Keratinocyte (primary cell): Measurements from ENCODE around the gene PYCR2. TPM values are rescaled to one million over a fixed set of nuclear protein-coding genes. Genes with fewer than 3 reads are reported as not detected.

Experiments
- DNase-seq: peaks from one replicate; pipeline ENCODE4 v3.0.0-alpha.2; 2011; ENCODE audit warnings: low read depth, missing footprints, low spot score
- FAIRE-seq: peaks from 2 replicates; lab custom pipeline; 2011; peaks lifted over from hg19 to GRCh38; lab: Jason Lieb, UNC
- H2AFZ ChIP-seq: 2 replicates; pipeline ENCODE4 v1.6.0; 2012; ENCODE audit warnings: low read length, control low read depth, inconsistent platforms; ENCODE audit not compliant: control insufficient read depth
- H3K27ac ChIP-seq: 2 replicates; pipeline ENCODE4 v1.5.1; 2011; ENCODE audit warnings: low read length; ENCODE audit not compliant: control insufficient read depth, insufficient read depth
- H3K27me3 ChIP-seq: 3 replicates; pipeline ENCODE4 v1.6.0; 2011; ENCODE audit warnings: low read length; ENCODE audit not compliant: control insufficient read depth, insufficient read depth; ENCODE audit errors: extremely low read depth
- H3K36me3 ChIP-seq, 2 experiments: 2 replicates in 1 of 2; 3 replicates in 1 of 2; pipeline ENCODE4 v1.5.1; 2011; ENCODE audit warnings: low read length in 2 of 2, mild to moderate bottlenecking in 1 of 2; ENCODE audit not compliant: control insufficient read depth in 2 of 2, insufficient read depth in 2 of 2; ENCODE audit errors: extremely low read depth in 1 of 2
- H3K4me1 ChIP-seq: 3 replicates; pipeline ENCODE4 v1.5.1; 2011; ENCODE audit warnings: low read length; ENCODE audit not compliant: control insufficient read depth, insufficient read depth; ENCODE audit errors: extremely low read depth
- H3K4me2 ChIP-seq: 3 replicates; pipeline ENCODE4 v1.6.0; 2011; ENCODE audit warnings: low read depth, low read length; ENCODE audit not compliant: control insufficient read depth, insufficient read depth; ENCODE audit errors: extremely low read depth
- H3K4me3 ChIP-seq, 3 experiments: fragments of 200-600 bp in 1 of 3; sonication (generic) in 1 of 3; 2 replicates in 2 of 3; 3 replicates in 1 of 3; pipeline ENCODE4 v1.5.1; 2011 to 2016; ENCODE audit warnings: low read length in 3 of 3, mild to moderate bottlenecking in 3 of 3, control low read depth in 2 of 3, inconsistent platforms in 1 of 3, low read depth in 1 of 3, mixed read lengths in 1 of 3, mixed run types in 1 of 3, moderate library complexity in 1 of 3; ENCODE audit not compliant: control insufficient read depth in 2 of 3, insufficient read depth in 2 of 3; ENCODE audit errors: extremely low read depth in 1 of 3
- H3K79me2 ChIP-seq: 2 replicates; pipeline ENCODE4 v1.6.0; 2012; ENCODE audit warnings: low read length; ENCODE audit not compliant: control insufficient read depth, insufficient read depth
- H3K9ac ChIP-seq: 3 replicates; pipeline ENCODE4 v1.6.0; 2011; ENCODE audit warnings: low read length; ENCODE audit not compliant: control insufficient read depth, insufficient read depth; ENCODE audit errors: extremely low read depth
- H3K9me1 ChIP-seq: 3 replicates; pipeline ENCODE4 v1.6.0; 2011; ENCODE audit warnings: low read length; ENCODE audit not compliant: control insufficient read depth, insufficient read depth; ENCODE audit errors: extremely low read depth
- H3K9me3 ChIP-seq: 2 replicates; pipeline ENCODE4 v1.5.1; 2012; ENCODE audit warnings: low read depth, low read length; ENCODE audit not compliant: control insufficient read depth
- H4K20me1 ChIP-seq: 3 replicates; pipeline ENCODE4 v1.6.0; 2011; ENCODE audit warnings: low read length; ENCODE audit not compliant: control insufficient read depth, insufficient read depth; ENCODE audit errors: extremely low read depth
- CTCF ChIP-seq, 3 experiments: IDR thresholded peaks in 1 of 3; conservative IDR thresholded peaks in 1 of 3; optimal IDR thresholded peaks in 1 of 3; 2 replicates in 2 of 3; 3 replicates in 1 of 3; pipeline versions ENCODE3 to v1.5.1; 2011; ENCODE audit warnings: low read length in 3 of 3, mild to moderate bottlenecking in 3 of 3, moderate library complexity in 2 of 3, control low read depth in 1 of 3, inconsistent platforms in 1 of 3; ENCODE audit not compliant: insufficient read depth in 2 of 3; ENCODE audit errors: extremely low read depth in 1 of 3
- EZH2 ChIP-seq: IDR thresholded peaks from one replicate; pipeline ENCODE4 v1.6.1; 2012; ENCODE audit warnings: inconsistent platforms, mild to moderate bottlenecking, low read length, moderate library complexity
- dilution Hi-C: fragments of 300-500 bp; cut with MboI; formaldehyde crosslinking; loops from one replicate; pipeline ENCODE4 v1.7.0; 2020; ENCODE audit warnings: low sequenced_read_pairs; ENCODE audit not compliant: extremely low pct_ligation_motif_present
- polyA plus RNA-seq, 5 experiments: library from polyadenylated mRNA; depleted of rRNA in 3 of 5; stranded (reverse) in 3 of 5; stranded (forward) in 1 of 5; unstranded in 1 of 5; fragments of >200 nt; gene quantifications; 1 replicate in 1 of 5; 2 replicates in 3 of 5; 3 replicates in 1 of 5; pipeline versions ENCODE4 v1.2.1 to v1.2.3, GENCODE V29; 2011 to 2012; ENCODE audit warnings: missing spikeins in 2 of 5, low read depth in 1 of 5, low replicate concordance in 1 of 5

PYCR2 gene
- polyA plus RNA-seq, 1 donor (not counting 4 experiments of a cell fraction or from before 2014, with no cell fraction given): 45.5 TPM

- no peak overlapping the region for H3K27ac ChIP-seq
- H3K79me2 ChIP-seq: no peaks in the 10 kb centered on the region
- no peaks in the 10 kb centered on the region for H4K20me1 ChIP-seq
- TF ChIP-seq CTCF (optimal IDR thresholded peaks at IDR 0.05 in 1 of 3, IDR thresholded peaks at IDR 0.05 in 1 of 3, conservative IDR thresholded peaks at IDR 0.05 in 1 of 3; ENCODE audit: extremely low read depth in 1 of 3, insufficient read depth in 2 of 3, low read length in 3 of 3) (no peak), EZH2 (no peak)
- dilution Hi-C loops: no loop called here
- no peak overlapping the region for H3K4me2 ChIP-seq
- H3K9me3 ChIP-seq: no peaks in the 10 kb centered on the region
- no peak overlapping the region for H3K9ac ChIP-seq
- H3K36me3 ChIP-seq: no peaks in the 10 kb centered on the region
- H3K4me3 ChIP-seq: no peak overlapping the region
- peaks cover 8% of the 10 kb centered on the region for H3K27me3 ChIP-seq
- peaks cover 6% of the 10 kb centered on the region for H3K4me1 ChIP-seq
- FAIRE-seq: no peak
- DNase-seq: no peak
- H2AFZ ChIP-seq: no peak overlapping the region
- no peaks in the 10 kb centered on the region for H3K9me1 ChIP-seq
Measured at GRCh38 chr1:225941942-225942222, 17.8 kb upstream of the PYCR2 start.

- H3K27me3 ChIP-seq: peaks cover 4% of the 10 kb centered on the region
- H3K9me3 ChIP-seq: no peaks in the 10 kb centered on the region
- no peak within 1 kb of the TSS for H3K27ac ChIP-seq
- no peaks in the 10 kb centered on the region for H4K20me1 ChIP-seq
- H3K9me1 ChIP-seq: no peaks in the 10 kb centered on the region
- no peak for DNase-seq
- no peaks in the 10 kb centered on the region for H3K79me2 ChIP-seq
- H3K4me3 ChIP-seq: no peak within 1 kb of the TSS
- no peak within 1 kb of the TSS for H3K4me2 ChIP-seq
- no peaks in the 10 kb centered on the region for H3K36me3 ChIP-seq
- H3K4me1 ChIP-seq: peaks cover 6% of the 10 kb centered on the region
- dilution Hi-C loops: no loop called here
- FAIRE-seq: no peak
- no peak within 1 kb of the TSS for H2AFZ ChIP-seq
- no peak within 1 kb of the TSS for H3K9ac ChIP-seq
- TF ChIP-seq EZH2 (no peak), CTCF (optimal IDR thresholded peaks at IDR 0.05 in 1 of 3, IDR thresholded peaks at IDR 0.05 in 1 of 3, conservative IDR thresholded peaks at IDR 0.05 in 1 of 3; ENCODE audit: extremely low read depth in 1 of 3, insufficient read depth in 2 of 3, low read length in 3 of 3) (no peak)
Measured at GRCh38 chr1:225941187-225941941, 17.3 kb upstream of the PYCR2 start, which contains the start of gene LEFTY2. Gene LEFTY2 (minus strand): TSS chr1:225941220. CDS start chr1:225941140, 80 bp downstream.
